Gastroesophageal sphincter (tissue), 4 donors: ENCODE data around the gene CEP112. TPM values are rescaled to one million over a fixed set of nuclear protein-coding genes. Genes with fewer than 3 reads are reported as not detected.

Experiments used
- ATAC-seq: fragments of 150-250 bp; one replicate; pipeline ENCODE4 v1.9.1; 2016; ENCODE audit warnings: mild to moderate bottlenecking, moderate library complexity
- H3K27ac ChIP-seq, 4 donors: fragments of 200-600 bp; sonication (generic) in 3 of 4; 1 replicate in 3 of 4; 2 replicates in 1 of 4; pipeline ENCODE4 v1.5.1; 2016 to 2019
- H3K27me3 ChIP-seq: fragments of 200-600 bp; sonication (generic); one replicate; pipeline ENCODE4 v1.5.1; 2019
- H3K36me3 ChIP-seq, 2 donors: fragments of 200-600 bp; sonication (generic); one replicate each; pipeline ENCODE4 v1.5.1; 2019; ENCODE audit warnings: control low read depth in 1 of 2
- H3K4me1 ChIP-seq, 3 donors: fragments of 200-600 bp; sonication (generic); 1 replicate in 2 of 3; 2 replicates in 1 of 3; pipeline ENCODE4 v1.5.1; 2016 to 2019; ENCODE audit warnings: control low read depth in 2 of 3
- H3K4me3 ChIP-seq, 2 donors: fragments of 200-600 bp; sonication (generic); one replicate each; pipeline ENCODE4 v1.5.1; 2019; ENCODE audit warnings: mild to moderate bottlenecking in 1 of 2, moderate library complexity in 1 of 2
- H3K9me3 ChIP-seq, 3 donors: fragments of 200-600 bp; sonication (generic); one replicate each; pipeline ENCODE4 v1.5.1; 2017 to 2019; ENCODE audit warnings: control low read depth in 2 of 3
- EP300 ChIP-seq: sonication (generic); formaldehyde crosslinking; IDR thresholded peaks from one replicate; pipeline ENCODE4 v1.6.1; 2017; ENCODE audit warnings: antibody characterized with exemption, mild to moderate bottlenecking
- POLR2A ChIP-seq, 2 donors: fragments of 450-650 bp; IDR thresholded peaks; one replicate each; pipeline ENCODE4 v1.6.1; 2017; ENCODE audit warnings: antibody characterized with exemption in 2 of 2, mild to moderate bottlenecking in 2 of 2, moderate library complexity in 1 of 2
- POLR2AphosphoS5 ChIP-seq: sonication (generic); formaldehyde crosslinking; IDR thresholded peaks from one replicate; pipeline ENCODE4 v1.6.1; 2017; ENCODE audit warnings: antibody characterized with exemption
- WGBS, 2 donors: methylation state at CpG; one replicate each; pipeline ENCODE4 v1.1.5; 2018; ENCODE audit warnings: low coverage in 1 of 2; 5-methylcytosine and 5-hydroxymethylcytosine counted together
- total RNA-seq, 4 donors: library from RNA; depleted of rRNA; stranded (reverse); fragments of >200 nt; gene quantifications; one replicate each; pipeline ENCODE4 v1.1.0, GENCODE V29; 2016
- TF ChIP-seq, protein P1 (sequence below), 4 experiments: fragments of 200-600 bp in 2 of 4; fragments of 450-650 bp in 2 of 4; sonication (generic) in 1 of 4; IDR thresholded peaks; one replicate each; pipeline ENCODE4 v1.5.1; 2017 to 2019; ENCODE audit warnings: antibody characterized with exemption in 4 of 4, mild to moderate bottlenecking in 2 of 4, moderate library complexity in 2 of 4

The CEP112 gene
- total RNA-seq, 4 donors from 2014 or later, result 21.9 to 38.2 (median 27.0) TPM

DNA sequence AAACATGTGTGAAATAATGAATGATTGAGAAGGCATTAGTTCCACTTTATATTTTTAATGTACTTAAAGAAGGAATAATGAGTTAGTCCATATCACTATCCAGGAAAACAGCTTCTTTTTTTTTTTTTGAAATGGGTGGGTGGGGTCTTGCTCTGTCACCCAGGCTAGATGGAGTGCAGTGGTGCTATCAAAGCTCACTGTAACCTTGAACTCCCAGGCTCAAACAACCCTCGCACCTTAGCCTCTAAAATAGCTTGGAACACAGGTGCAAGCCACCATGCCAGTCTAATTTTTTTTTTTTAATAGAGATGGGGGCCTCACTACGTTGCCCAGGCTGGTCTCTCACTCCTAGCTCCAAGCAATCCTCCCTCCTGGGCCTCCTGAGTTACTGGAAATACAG lies 275.5 kb downstream of the CEP112 start:
- H3K27ac ChIP-seq, result no peak overlapping the region
- no peak overlapping the region for H3K4me3 ChIP-seq
- no peaks in the 10 kb centered on the region for H3K9me3 ChIP-seq
- TF ChIP-seq, protein P1, sequence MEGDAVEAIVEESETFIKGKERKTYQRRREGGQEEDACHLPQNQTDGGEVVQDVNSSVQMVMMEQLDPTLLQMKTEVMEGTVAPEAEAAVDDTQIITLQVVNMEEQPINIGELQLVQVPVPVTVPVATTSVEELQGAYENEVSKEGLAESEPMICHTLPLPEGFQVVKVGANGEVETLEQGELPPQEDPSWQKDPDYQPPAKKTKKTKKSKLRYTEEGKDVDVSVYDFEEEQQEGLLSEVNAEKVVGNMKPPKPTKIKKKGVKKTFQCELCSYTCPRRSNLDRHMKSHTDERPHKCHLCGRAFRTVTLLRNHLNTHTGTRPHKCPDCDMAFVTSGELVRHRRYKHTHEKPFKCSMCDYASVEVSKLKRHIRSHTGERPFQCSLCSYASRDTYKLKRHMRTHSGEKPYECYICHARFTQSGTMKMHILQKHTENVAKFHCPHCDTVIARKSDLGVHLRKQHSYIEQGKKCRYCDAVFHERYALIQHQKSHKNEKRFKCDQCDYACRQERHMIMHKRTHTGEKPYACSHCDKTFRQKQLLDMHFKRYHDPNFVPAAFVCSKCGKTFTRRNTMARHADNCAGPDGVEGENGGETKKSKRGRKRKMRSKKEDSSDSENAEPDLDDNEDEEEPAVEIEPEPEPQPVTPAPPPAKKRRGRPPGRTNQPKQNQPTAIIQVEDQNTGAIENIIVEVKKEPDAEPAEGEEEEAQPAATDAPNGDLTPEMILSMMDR (IDR thresholded peaks at IDR 0.05), result no peak
- TF ChIP-seq EP300 (no peak), POLR2AphosphoS5 (no peak), POLR2A (IDR thresholded peaks at IDR 0.05) (no peak)
- 80 to 100% methylated on average over 1 to 2 of the region's 2 CpGs for WGBS, 2 donors
- ATAC-seq, result no peak
- H3K36me3 ChIP-seq, result no peaks in the 10 kb centered on the region
- H3K4me1 ChIP-seq, result no peaks in the 10 kb centered on the region
- no peaks in the 10 kb centered on the region for H3K27me3 ChIP-seq

DNA sequence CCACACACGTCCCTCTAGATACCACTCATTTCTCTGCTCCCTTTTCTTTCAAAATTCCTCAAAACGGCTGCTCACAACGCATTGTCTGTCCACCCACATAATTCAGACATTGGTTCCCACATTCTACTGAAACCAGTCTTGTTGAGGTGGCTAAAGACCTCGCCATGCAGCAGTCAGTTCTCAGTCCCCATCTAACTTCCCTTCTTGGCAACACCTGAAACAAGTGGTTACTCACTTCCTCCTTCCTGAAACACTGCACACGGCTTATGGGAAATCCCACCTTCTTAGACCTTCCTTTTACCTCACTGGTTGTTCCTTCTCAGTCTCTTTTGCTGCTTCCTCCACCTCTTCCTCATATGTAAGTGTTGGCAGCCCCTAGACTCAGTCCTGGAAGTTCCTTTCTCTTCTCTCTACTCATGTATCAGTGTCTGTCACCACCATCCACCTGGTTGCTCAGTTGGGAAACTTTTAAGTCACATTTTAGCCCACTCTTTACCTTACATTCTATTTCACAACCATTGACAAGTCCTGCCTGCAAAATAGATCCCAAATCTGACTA lies 277.1 kb downstream of the CEP112 start:
- Histone ChIP-seq H3K36me3 (no peaks in the 10 kb centered on the region), H3K27ac (no peak overlapping the region), H3K4me3 (no peak overlapping the region), H3K27me3 (no peaks in the 10 kb centered on the region), H3K9me3 (peaks cover 0 to 10% (median 0%) of the 10 kb centered on the region in 3 donors), H3K4me1 (no peaks in the 10 kb centered on the region)
- no peak for ATAC-seq
- TF ChIP-seq, protein P1 (IDR thresholded peaks at IDR 0.05), result no peak
- WGBS, 2 donors, result 81 to 91% methylated on average over 4 to 5 of the region's 5 CpGs

DNA sequence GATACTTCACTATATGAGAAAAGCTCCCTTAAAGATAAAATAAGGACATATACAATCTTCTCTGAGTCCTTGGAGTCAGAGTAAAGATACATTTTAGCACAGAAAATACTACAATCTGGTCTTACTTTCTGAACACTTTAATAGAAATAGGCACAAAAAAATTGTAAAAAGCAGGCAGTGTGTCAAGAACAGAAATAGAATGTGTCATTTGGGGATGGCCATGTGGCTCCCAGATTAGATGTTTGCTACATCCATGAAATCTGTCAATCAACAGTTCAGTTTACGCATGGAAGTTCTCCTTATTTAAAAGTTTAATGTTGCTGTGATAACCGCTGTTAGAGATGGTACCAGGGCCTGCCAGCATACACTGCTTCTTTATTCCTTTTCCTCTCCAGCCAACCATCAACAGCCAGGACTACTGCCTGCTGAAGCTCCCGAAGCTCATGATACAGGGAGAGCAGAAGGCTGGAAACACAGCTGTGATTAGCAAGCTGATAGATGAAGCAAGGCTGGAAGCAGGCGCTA lies 278.5 kb downstream of the CEP112 start:
- Histone ChIP-seq H3K27ac (no peak overlapping the region), H3K4me1 (no peaks in the 10 kb centered on the region), H3K36me3 (no peaks in the 10 kb centered on the region), H3K4me3 (no peak overlapping the region), H3K27me3 (no peaks in the 10 kb centered on the region), H3K9me3 (peaks cover 0 to 10% (median 0%) of the 10 kb centered on the region in 3 donors)
- no peak for ATAC-seq
- 79 to 82% methylated on average over 4 of the region's 4 CpGs for WGBS, 2 donors
- TF ChIP-seq POLR2A (IDR thresholded peaks at IDR 0.05) (no peak), EP300 (no peak), POLR2AphosphoS5 (no peak)
- TF ChIP-seq, protein P1 (IDR thresholded peaks at IDR 0.05), result no peak

DNA sequence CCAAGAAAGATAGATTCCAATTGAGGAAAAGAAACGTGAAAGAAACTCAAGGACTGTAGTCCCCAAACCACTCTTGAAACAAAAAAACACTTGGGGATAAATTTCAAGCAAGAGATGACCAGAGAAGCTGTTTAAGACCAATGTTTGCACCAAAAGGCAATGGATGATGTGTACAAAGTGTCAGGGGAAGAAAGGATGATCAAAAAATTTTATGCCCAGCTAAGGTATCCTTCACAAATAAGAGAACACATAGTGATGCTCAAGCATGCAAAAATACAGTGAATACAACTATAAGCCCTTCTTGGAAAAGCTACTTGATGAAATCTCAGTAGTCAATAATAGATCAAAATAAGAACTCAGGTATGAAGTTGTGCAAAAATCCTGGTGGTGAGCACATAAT lies 281.1 kb downstream of the CEP112 start:
- 94 to 100% methylated on average over 1 of the region's 1 CpG for WGBS, 2 donors
- no peaks in the 10 kb centered on the region for H3K27me3 ChIP-seq
- ATAC-seq, result no peak
- H3K9me3 ChIP-seq, result peaks cover 0 to 10% (median 0%) of the 10 kb centered on the region in 3 donors
- no peaks in the 10 kb centered on the region for H3K4me1 ChIP-seq
- H3K27ac ChIP-seq, result no peak overlapping the region
- no peak overlapping the region for H3K4me3 ChIP-seq
- H3K36me3 ChIP-seq, result no peaks in the 10 kb centered on the region
- TF ChIP-seq POLR2AphosphoS5 (no peak), POLR2A (IDR thresholded peaks at IDR 0.05) (no peak), EP300 (no peak)
- TF ChIP-seq, protein P1 (IDR thresholded peaks at IDR 0.05), result no peak

DNA sequence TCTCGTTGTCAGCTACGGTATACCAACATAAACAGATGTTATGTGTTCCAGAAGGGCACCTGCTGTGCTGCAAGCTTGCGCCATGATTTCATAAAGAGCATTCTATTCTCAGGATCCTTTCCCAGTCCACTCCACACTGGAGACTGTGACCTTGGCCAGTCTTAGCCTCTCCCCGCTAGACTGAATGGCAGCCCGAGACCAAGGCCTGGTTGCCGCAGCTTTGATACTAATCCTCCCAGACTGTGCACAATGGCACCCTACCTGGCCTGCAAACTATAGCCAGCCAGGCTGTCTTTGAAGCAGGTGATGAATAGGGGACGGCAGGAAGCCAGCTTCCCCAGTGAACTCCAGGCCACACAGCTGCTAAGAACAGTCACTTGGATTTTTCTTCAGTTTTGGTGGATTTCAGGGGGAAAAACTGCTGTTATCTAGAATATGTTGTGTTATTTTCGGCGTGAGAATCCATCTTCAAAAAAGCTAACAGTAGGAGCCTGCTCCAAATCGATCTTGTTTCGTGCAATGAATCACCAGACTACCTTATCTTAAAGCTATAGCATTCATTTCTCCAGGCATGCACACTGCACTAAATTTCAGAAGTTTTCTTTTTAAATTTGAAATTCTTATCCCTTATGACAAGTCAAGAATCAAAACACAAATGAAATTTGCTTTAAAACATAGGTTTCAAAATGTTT lies 289.0 kb downstream of the CEP112 start:
- whole genome bisulfite sequencing, 2 donors, result 74 to 80% methylated on average over 7 to 11 of the region's 11 CpGs
- no peak overlapping the region for H3K4me3 ChIP-seq
- no peak for ATAC-seq

More for the DNA sequence above, 289.0 kb downstream of the CEP112 start:
- no peaks in the 10 kb centered on the region for H3K36me3 ChIP-seq
- H3K27ac ChIP-seq, result no peak overlapping the region
- H3K4me1 ChIP-seq, result no peaks in the 10 kb centered on the region
- H3K27me3 ChIP-seq, result no peaks in the 10 kb centered on the region
- H3K9me3 ChIP-seq, result no peaks in the 10 kb centered on the region
- TF ChIP-seq POLR2AphosphoS5, result no peak
- no peak for TF ChIP-seq POLR2A (IDR thresholded peaks at IDR 0.05)
